ENCODE data around the gene MBNL3.

The MBNL3 gene

GRCh38 chrX:132444936-132445335, 43.9 kb downstream of the MBNL3 start:
- no peak for DNase-seq (ENCODE audit: low read depth in 2 of 2)
- no peak overlapping the region for H3K4me3 ChIP-seq (replicated peaks in 1 of 2; ENCODE audit: low read depth in 2 of 2, low read length in 2 of 2)
- no peak for TF ChIP-seq CTCF (IDR thresholded peaks at IDR 0.05; ENCODE audit: low read depth, low read length)

- TF ChIP-seq CTCF (IDR thresholded peaks at IDR 0.05; ENCODE audit: low read depth, low read length) = no peak
- peak; percentile 9 for DNase-seq (ENCODE audit: low read depth in 2 of 2)
- H3K4me3 ChIP-seq (replicated peaks in 1 of 2; ENCODE audit: low read depth in 2 of 2, low read length in 2 of 2) = no peak overlapping the region
These were observed 45.4 kb downstream of the MBNL3 start for GRCh38 chrX:132443196-132444135.

- no peak for TF ChIP-seq CTCF (IDR thresholded peaks at IDR 0.05; ENCODE audit: low read depth, low read length)
- H3K4me3 ChIP-seq (replicated peaks in 1 of 2; ENCODE audit: low read depth in 2 of 2, low read length in 2 of 2) = no peak overlapping the region
- DNase-seq (ENCODE audit: low read depth in 2 of 2) = peak; percentile 35 to 36
These were observed 46.1 kb downstream of the MBNL3 start for GRCh38 chrX:132442691-132443090.

- DNase-seq (ENCODE audit: low read depth in 2 of 2) = peak; percentile 52 to 55
- TF ChIP-seq CTCF (IDR thresholded peaks at IDR 0.05; ENCODE audit: low read depth, low read length) = no peak
These were observed 53.6 kb downstream of the MBNL3 start for GRCh38 chrX:132435222-132435621.

GRCh38 chrX:132433551-132433950, 55.3 kb downstream of the MBNL3 start:
- DNase-seq (ENCODE audit: low read depth in 2 of 2) = no peak
- no peak overlapping the region for H3K4me3 ChIP-seq (replicated peaks in 1 of 2; ENCODE audit: low read depth in 2 of 2, low read length in 2 of 2)
- TF ChIP-seq CTCF (IDR thresholded peaks at IDR 0.05; ENCODE audit: low read depth, low read length) = no peak

More at GRCh38 chrX:132435222-132435621, 53.6 kb downstream of the MBNL3 start:
- no peak overlapping the region for H3K4me3 ChIP-seq (replicated peaks in 1 of 2; ENCODE audit: low read depth in 2 of 2, low read length in 2 of 2)

- H3K4me3 ChIP-seq (replicated peaks in 1 of 2; ENCODE audit: low read depth in 2 of 2, low read length in 2 of 2) = no peak overlapping the region
- TF ChIP-seq CTCF (IDR thresholded peaks at IDR 0.05; ENCODE audit: low read depth, low read length) = no peak
- DNase-seq (ENCODE audit: low read depth in 2 of 2) = no peak
These were observed 55.8 kb downstream of the MBNL3 start for GRCh38 chrX:132433001-132433400.
